ENCODE results near the gene TBX5. TPM values are rescaled to one million over a fixed set of nuclear protein-coding genes. Genes with fewer than 3 reads are reported as not detected.

TBX5 gene
- total RNA-seq, 1 donor: not detected

DNA sequence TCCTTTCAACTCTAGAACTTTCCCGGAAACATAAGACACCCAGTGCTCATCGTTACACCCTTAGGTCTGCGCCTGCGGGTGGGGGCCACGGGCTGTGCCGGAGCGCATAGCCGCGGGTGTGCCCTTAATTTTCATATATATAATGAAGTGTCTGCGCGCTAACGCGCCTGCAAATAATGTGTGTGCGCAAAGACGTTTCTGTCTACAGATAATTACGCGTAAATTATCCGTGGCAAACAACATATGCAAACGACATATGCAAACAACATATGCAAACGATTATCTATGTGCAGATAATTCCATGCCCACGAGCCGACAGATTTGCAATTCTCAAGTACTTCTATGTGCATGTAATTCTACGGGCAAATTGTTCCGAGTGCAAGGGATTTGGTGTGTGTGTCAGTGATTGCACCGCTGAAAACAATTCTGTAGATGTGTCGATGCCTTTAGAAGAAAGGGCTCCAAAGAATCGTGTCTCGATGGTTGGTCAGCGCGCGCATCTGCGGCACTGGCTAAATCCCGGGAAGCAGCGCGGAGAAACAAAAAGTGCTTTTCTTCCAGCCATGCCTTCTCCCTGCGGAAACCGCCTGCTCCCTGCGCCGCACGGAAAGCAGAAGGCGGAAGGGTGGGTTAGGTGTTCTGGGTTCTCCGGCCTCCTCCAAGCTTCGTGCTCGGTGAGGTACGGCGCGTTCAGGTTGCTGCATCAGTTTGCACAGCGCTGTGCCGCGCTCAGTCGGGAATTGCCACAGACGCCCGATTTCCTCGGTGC is 34.5 kb upstream of the TBX5 start:
- H3K9me3 ChIP-seq (ENCODE audit: low read depth, low read length): no peaks in the 10 kb centered on the region
- H3K27me3 ChIP-seq (ENCODE audit: insufficient read depth, low read length): peaks cover 82% of the 10 kb centered on the region
- no peaks in the 10 kb centered on the region for H3K4me1 ChIP-seq (ENCODE audit: insufficient read depth, low read length)
- H3K4me3 ChIP-seq (ENCODE audit: low read length): no peak overlapping the region

DNA sequence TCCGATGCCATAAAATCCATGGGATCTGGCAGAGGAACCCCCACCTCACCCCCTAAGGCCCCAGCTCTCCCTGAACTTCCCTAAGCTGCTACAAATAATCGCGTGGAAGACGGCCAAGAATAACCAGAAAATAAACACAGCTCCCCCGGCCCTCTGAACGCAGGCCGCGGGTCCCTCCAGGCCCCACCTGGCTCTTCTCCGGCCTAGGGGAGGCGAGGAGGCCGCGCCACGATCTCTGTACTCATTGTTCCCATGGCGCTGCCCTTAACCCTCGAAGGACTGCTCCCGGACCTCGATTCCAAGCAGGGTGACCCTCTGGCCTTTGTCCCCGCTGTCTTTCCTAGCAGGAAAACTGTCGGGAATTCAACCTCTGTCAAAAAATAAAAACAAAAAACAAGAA is 33.9 kb upstream of the TBX5 start:
- Histone ChIP-seq H3K27me3 (ENCODE audit: insufficient read depth, low read length) (peaks cover 80% of the 10 kb centered on the region), H3K9me3 (ENCODE audit: low read depth, low read length) (no peaks in the 10 kb centered on the region), H3K4me3 (ENCODE audit: low read length) (no peak overlapping the region), H3K4me1 (ENCODE audit: insufficient read depth, low read length) (no peaks in the 10 kb centered on the region)

DNA sequence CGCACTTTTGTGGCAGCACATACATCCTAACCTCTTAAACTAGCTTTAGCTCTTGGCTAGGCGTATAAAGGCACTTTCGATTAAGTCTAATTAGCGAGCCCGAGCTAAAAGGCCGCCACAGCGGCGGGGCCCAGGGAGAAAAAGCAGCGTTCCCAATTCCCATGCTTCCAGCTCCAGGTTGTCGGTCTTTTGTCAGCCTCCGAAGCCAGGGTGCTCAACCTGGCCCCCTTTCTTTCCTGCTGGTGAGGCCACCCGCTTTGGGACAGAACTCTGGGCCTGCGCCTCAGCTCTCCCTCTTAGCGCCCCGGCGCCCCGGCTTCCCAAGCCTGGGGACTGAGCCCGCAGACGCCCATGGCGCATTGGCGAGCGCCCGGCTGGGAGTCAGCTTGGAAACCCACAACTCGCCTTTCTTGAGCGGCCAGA is 33.3 kb upstream of the TBX5 start:
- no peaks in the 10 kb centered on the region for H3K9me3 ChIP-seq (ENCODE audit: low read depth, low read length)
- H3K4me1 ChIP-seq (ENCODE audit: insufficient read depth, low read length): no peaks in the 10 kb centered on the region
- H3K27me3 ChIP-seq (ENCODE audit: insufficient read depth, low read length): peaks cover 77% of the 10 kb centered on the region
- no peak overlapping the region for H3K4me3 ChIP-seq (ENCODE audit: low read length)

DNA sequence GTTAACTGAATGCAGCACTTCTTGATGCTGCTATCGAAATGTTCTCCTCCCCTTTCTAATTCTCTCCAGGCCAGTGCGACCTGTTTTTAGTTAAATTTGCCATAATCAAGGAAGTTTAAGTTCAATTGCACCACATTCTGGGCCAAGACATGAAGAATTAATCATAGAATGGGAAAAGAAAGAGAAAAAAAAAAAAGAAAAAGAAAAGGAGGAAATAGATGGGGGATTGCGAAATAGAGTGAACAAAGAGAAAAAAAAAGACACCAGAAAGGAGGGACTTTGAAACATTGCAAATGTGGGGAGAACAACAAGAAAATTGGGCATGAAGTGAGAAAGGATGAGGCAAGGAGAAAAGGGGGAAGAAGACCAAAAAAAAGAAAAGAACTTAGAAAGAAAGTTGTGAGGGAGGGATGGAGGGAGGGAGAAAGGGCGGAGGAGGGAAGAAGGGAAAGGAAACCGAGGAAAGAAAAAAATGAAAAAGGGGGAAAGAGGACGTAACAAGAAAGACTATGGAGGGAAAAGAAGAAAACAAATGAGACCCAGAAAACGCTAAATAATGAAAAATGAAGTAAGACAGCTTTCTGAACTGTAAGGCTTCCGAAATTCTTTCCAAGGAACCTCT is 32.8 kb upstream of the TBX5 start:
- Histone ChIP-seq H3K4me3 (ENCODE audit: low read length) (no peak overlapping the region), H3K4me1 (ENCODE audit: insufficient read depth, low read length) (no peaks in the 10 kb centered on the region), H3K27me3 (ENCODE audit: insufficient read depth, low read length) (peaks cover 73% of the 10 kb centered on the region), H3K9me3 (ENCODE audit: low read depth, low read length) (no peaks in the 10 kb centered on the region)

DNA sequence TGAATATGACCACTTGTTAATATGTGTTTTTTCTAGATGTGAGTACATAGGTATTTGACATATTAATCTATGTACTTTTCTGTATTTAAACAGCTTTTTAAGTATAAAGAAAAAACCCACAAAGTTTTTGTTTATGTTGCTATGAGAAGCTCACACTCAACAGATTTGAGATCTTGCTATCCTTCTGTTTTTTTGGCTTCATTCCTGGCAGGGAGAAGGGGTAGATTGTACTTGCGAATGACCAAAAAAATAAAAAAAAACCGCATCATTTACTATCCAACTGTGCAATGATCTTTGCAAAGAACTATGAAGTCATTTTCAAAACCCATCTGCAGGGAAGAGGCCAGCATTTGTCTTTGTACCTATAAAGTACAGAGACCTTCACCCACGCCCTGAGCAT is 28.4 kb upstream of the TBX5 start:
- Histone ChIP-seq H3K4me3 (ENCODE audit: low read length) (no peak overlapping the region), H3K4me1 (ENCODE audit: insufficient read depth, low read length) (no peaks in the 10 kb centered on the region), H3K27me3 (ENCODE audit: insufficient read depth, low read length) (peaks cover 30% of the 10 kb centered on the region), H3K9me3 (ENCODE audit: low read depth, low read length) (no peaks in the 10 kb centered on the region)

DNA sequence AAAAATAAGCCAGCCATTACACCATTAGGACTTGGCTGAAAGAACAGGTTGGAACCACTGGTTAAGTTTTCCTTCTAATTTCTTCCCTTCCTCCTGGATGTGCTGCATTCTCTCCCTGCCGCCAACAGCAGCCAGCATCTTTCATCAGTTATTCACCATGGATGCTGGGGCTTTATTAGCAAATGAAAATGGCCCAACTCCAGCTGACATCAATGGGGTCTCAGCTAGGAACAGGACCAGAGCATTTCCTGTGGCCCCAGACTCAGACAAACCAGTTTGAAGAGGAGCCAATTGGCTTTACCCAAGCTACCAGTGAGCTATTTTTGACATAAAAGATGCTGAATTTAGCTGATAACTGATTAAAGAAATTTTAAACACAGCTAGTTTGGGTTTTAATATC is 26.0 kb upstream of the TBX5 start:
- Histone ChIP-seq H3K4me1 (ENCODE audit: insufficient read depth, low read length) (no peaks in the 10 kb centered on the region), H3K4me3 (ENCODE audit: low read length) (no peak overlapping the region)

DNA sequence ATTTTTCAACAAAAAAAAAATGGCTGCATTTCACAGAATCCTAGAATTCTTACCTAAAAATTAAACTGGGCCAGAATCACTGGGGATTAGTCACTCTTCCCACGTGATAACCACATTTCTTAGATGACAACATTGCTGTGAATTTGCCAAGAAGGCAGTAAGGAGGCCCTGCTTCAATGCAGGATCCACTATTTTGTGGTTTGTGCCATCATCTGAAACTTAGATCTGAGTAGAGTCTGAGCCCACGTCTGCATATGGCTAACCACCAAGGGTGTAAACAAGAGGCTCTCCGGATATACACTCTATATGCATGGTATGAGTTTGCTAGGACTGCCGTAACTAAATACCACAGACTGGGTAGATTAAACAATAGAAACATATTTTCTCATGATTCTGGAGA is 24.4 kb upstream of the TBX5 start:
- Histone ChIP-seq H3K9me3 (ENCODE audit: low read depth, low read length) (no peaks in the 10 kb centered on the region), H3K4me3 (ENCODE audit: low read length) (no peak overlapping the region), H3K4me1 (ENCODE audit: insufficient read depth, low read length) (no peaks in the 10 kb centered on the region), H3K27me3 (ENCODE audit: insufficient read depth, low read length) (peaks cover 3% of the 10 kb centered on the region)

More for the DNA sequence above, 26.0 kb upstream of the TBX5 start:
- Histone ChIP-seq H3K9me3 (ENCODE audit: low read depth, low read length) (no peaks in the 10 kb centered on the region), H3K27me3 (ENCODE audit: insufficient read depth, low read length) (peaks cover 8% of the 10 kb centered on the region)

DNA sequence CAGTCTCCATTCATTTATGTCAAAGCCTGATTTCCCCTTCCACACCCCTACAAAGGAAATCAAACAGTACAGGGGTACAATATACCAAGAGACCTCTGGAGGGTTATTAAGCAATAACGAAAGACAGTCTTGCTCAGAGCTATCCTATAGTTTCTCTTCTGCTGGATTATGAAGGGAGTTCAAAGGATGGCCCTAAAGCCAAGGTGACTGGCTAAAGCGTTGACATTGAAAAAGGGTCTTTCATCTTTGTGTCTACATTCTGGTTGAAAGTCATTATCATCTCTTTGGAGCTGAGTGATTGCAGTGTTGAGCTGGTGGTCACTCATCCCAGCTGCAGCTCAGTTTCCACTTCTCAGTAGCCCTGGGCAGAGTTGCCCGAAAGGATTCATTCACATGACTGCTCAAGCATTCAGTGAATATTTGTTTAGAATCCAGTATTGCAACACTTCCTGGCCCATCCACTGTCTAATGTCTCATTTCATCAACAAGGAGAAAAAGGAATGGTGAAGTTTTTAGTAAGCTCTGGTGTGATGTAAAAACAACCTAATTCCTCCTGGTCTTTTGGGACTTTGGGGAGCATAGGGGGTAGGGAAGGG is 19.2 kb upstream of the TBX5 start:
- Histone ChIP-seq H3K4me3 (ENCODE audit: low read length) (no peak overlapping the region), H3K9me3 (ENCODE audit: low read depth, low read length) (no peaks in the 10 kb centered on the region), H3K27me3 (ENCODE audit: insufficient read depth, low read length) (no peaks in the 10 kb centered on the region), H3K4me1 (ENCODE audit: insufficient read depth, low read length) (no peaks in the 10 kb centered on the region)

DNA sequence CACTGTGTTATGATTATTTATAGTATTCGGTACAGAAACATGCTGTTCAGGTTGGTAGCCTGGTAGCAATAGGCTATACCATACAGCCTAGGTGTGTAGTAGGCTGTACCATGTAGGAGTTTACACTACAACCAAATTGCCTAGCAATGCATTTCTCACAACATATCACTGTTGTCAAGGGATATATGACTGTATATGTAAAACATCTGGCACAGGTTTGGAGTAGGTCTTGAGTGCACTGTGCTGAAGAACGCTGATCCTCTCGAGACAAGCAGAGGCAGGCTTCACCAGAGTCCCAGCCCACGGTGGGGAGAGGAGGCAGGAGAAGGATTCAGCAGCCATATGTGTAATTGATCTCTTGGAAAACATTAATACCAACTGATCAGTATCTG is 15.0 kb upstream of the TBX5 start:
- peaks cover 6% of the 10 kb centered on the region for H3K27me3 ChIP-seq (ENCODE audit: insufficient read depth, low read length)
- H3K4me3 ChIP-seq (ENCODE audit: low read length): no peak overlapping the region
- H3K9me3 ChIP-seq (ENCODE audit: low read depth, low read length): no peaks in the 10 kb centered on the region
- H3K4me1 ChIP-seq (ENCODE audit: insufficient read depth, low read length): no peaks in the 10 kb centered on the region

DNA sequence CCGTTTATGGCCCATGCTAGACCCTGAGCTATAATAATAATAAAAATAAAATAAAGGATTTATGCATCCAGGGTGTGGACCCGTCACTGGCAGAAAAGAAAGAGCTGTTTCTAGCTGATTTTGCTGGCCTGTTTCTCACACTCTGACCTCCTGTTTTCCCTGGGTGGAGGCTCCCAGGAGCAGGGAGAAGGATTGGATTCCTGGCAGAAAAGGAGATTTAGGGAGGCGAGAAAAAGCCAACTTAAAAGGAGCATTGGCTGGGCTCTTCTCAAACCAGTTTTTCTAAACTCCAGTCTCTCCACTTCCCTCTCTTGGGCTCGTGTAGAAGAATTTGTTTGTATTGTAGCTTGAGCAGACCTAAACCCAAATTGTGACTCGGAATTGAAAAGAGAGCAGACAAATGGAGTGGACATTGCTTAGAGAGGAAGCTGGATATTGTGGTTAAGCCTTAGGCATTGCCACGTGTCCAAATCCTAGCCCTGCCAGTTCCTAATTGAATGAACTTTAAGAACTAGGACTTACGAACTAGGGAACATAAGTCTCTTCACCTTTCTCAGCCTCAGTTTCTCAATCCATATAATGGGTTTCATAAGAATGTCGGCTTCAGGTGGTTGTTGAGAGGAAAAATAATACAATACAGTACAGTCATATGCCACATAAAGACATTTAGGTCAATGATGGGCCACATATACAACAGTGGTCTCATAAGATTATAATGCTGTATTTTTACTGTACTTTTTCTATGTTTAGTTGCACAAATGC is 14.4 kb upstream of the TBX5 start:
- Histone ChIP-seq H3K27me3 (ENCODE audit: insufficient read depth, low read length) (peaks cover 12% of the 10 kb centered on the region), H3K4me3 (ENCODE audit: low read length) (no peak overlapping the region), H3K9me3 (ENCODE audit: low read depth, low read length) (no peaks in the 10 kb centered on the region), H3K4me1 (ENCODE audit: insufficient read depth, low read length) (no peaks in the 10 kb centered on the region)

DNA sequence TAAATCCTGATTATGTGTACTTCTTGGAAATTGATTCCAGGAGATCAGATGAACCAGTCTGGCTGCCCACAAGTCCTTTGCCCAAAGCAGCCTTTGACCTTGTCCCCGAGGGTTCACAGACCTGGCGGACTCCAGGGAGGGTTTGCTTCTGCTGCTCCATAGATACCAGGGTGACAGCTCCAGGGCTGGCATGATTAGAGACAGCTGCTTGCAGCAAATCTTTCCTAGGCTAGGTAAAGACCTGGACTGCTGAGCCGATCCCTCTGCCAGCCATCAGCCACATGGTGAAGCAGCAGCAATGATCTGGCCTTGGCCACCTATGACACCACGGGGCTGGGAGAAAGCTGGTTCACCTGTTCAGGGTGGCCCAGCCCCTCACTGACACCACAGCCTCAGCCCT is 10.1 kb upstream of the TBX5 start:
- no peaks in the 10 kb centered on the region for H3K4me1 ChIP-seq (ENCODE audit: insufficient read depth, low read length)
- no peak overlapping the region for H3K4me3 ChIP-seq (ENCODE audit: low read length)
- H3K9me3 ChIP-seq (ENCODE audit: low read depth, low read length): no peaks in the 10 kb centered on the region
- peaks cover 54% of the 10 kb centered on the region for H3K27me3 ChIP-seq (ENCODE audit: insufficient read depth, low read length)

DNA sequence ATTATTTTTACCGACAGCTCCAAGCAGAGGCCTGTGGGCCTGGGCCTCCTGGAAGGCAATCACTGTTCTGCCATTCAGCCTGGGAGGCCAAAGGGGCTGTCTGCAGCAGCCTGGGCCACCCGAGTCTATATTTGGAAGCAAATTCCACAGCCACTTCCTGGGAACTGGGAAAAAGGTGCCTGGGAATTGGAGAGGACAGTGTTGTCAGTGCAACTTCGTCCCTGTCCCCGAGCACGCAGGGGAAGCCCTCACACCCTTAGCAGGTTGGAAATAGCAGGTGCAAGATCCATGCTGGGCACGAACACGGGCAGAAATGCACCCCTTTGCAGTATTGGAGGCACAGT is 9.6 kb upstream of the TBX5 start:
- peaks cover 60% of the 10 kb centered on the region for H3K27me3 ChIP-seq (ENCODE audit: insufficient read depth, low read length)
- no peaks in the 10 kb centered on the region for H3K9me3 ChIP-seq (ENCODE audit: low read depth, low read length)
- no peak overlapping the region for H3K4me3 ChIP-seq (ENCODE audit: low read length)
- H3K4me1 ChIP-seq (ENCODE audit: insufficient read depth, low read length): no peaks in the 10 kb centered on the region

DNA sequence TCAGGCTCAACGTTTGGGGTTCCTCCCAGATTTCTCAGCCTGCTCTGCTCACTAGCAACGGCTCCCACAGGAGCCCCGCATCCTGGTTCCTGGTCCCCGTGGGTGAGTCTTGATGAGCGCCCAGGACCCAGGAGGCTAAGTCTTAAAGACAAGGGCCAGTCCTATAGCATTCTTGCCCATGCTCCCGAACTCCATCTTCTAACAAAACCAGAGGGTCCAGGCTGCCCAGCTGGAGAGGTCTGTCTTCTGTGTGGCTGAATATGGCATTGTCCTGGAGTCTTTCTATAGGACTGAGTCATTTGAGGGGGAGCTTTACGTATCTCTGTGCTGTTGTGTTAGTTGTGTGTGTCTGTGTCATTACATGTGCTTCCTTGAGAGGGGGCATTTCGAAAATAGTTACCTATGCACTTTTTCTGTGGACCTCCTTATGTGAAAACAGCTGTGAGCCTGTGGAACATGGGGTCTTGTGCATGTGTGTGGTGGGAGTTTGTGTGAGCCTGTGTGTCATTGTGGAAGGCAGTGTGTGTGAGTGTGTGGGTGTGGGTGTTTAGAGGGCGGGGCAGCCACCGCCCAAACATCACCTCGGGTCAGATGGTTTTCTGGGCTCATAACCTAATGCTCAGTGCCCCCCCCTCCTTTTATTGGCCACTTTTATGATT is 9.1 kb upstream of the TBX5 start:
- H3K4me1 ChIP-seq (ENCODE audit: insufficient read depth, low read length): no peaks in the 10 kb centered on the region
- no peaks in the 10 kb centered on the region for H3K9me3 ChIP-seq (ENCODE audit: low read depth, low read length)
- H3K27me3 ChIP-seq (ENCODE audit: insufficient read depth, low read length): peaks cover 65% of the 10 kb centered on the region
- H3K4me3 ChIP-seq (ENCODE audit: low read length): no peak overlapping the region

DNA sequence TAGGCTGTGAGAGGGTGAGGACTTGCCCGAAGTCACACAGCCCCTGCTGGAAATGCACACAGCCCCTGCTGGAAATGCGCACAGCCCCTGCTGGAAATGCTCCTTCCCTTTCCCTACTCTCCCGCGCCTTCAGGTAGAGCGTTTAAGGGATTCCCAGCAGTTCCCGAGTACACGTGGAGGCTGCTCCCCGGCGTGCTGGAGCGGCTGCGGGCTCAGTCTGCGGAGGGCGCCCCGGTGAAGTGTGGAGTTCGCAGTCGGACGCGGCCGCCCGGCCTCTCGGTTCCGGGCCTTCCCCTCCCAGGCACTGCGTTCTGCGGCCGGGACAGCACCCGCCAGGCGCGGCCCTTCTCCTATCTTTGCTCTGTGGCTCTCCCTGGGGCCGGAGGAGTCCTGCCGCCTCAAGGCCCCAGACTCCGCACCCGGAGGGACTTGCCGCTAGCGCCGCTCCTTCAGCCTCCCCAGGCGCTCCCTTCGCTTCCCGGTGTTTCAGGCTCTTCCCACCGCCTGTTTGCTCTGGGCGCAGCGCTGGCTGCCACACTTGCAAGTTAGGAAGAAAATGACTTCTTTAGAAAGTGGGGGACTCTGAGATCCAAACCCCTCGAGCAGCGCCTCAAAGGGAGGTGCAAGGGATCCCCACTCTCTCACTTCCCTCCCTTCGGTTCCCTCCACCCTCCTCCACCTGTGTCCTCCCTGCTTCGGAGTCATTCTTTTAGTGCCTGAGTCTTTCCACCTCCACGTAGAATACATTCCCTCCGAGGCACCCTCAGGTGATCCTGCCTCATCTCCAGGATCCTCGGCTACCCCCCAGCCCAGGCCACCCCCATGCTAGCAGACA is 8.3 kb upstream of the TBX5 start:
- Histone ChIP-seq H3K9me3 (ENCODE audit: low read depth, low read length) (no peaks in the 10 kb centered on the region), H3K4me3 (ENCODE audit: low read length) (no peak overlapping the region), H3K4me1 (ENCODE audit: insufficient read depth, low read length) (no peaks in the 10 kb centered on the region), H3K27me3 (ENCODE audit: insufficient read depth, low read length) (peaks cover 72% of the 10 kb centered on the region)

Data from mononuclear cell (primary cell).